HepG2 (cell line): ENCODE results near the gene AKAP7.

Experiments used
- ARID3A ChIP-seq: IDR thresholded peaks from 2 replicates; pipeline ENCODE4 v1.6.1; 2012; ENCODE audit warnings: low read depth, low read length, improper control_type of control experiment
- CHD2 ChIP-seq: IDR thresholded peaks from 2 replicates; pipeline ENCODE4 v1.6.1; 2011; ENCODE audit warnings: low read depth, low read length, improper control_type of control experiment
- CTCF ChIP-seq: sonication (generic); formaldehyde crosslinking; IDR thresholded peaks from 2 replicates; pipeline ENCODE4 v1.5.0; 2020; ENCODE audit warnings: mild to moderate bottlenecking, missing genetic modification reagents, moderate library complexity
- HCFC1 ChIP-seq: fragments of 150-350 bp; IDR thresholded peaks from 2 replicates; pipeline ENCODE4 v1.6.1; 2014; ENCODE audit warnings: low read depth, low read length
- HIVEP1 ChIP-seq: sonication (generic); formaldehyde crosslinking; IDR thresholded peaks from 2 replicates; pipeline ENCODE4 v1.4.0; 2020; ENCODE audit warnings: mild to moderate bottlenecking, missing genetic modification reagents
- HMGXB4 ChIP-seq, 2 experiments: sonication (generic) in 1 of 2; formaldehyde crosslinking in 1 of 2; IDR thresholded peaks; 2 replicates each; pipeline versions ENCODE4 v1.4.0 to v1.6.1; 2018 to 2020; ENCODE audit warnings: missing genetic modification reagents in 2 of 2, borderline replicate concordance in 1 of 2, low read depth in 1 of 2, mild to moderate bottlenecking in 1 of 2, missing biosample characterization in 1 of 2
- POLR2A ChIP-seq, 2 experiments: IDR thresholded peaks; 2 replicates each; pipeline ENCODE4 v1.6.1; 2011; ENCODE audit warnings: low read depth in 2 of 2, low read length in 2 of 2, mild to moderate bottlenecking in 1 of 2, moderate library complexity in 1 of 2; ENCODE audit not compliant: insufficient read depth in 1 of 2
- POLR2AphosphoS5 ChIP-seq: IDR thresholded peaks from 2 replicates; pipeline ENCODE4 v1.6.1; 2012; ENCODE audit warnings: low read depth, low read length
- RELA ChIP-seq: sonication (generic); formaldehyde crosslinking; IDR thresholded peaks from 2 replicates; pipeline ENCODE4 v1.4.0; 2020; ENCODE audit warnings: missing genetic modification reagents
- SIN3A ChIP-seq: IDR thresholded peaks from 2 replicates; pipeline ENCODE4 v1.6.1; 2011; ENCODE audit warnings: low read depth, mild to moderate bottlenecking, control low read depth, low read length, borderline replicate concordance
- TRIM22 ChIP-seq: fragments of 450-650 bp; IDR thresholded peaks from 2 replicates; pipeline ENCODE4 v1.6.1; 2017
- ZFP91 ChIP-seq: sonication (generic); formaldehyde crosslinking; IDR thresholded peaks from 2 replicates; pipeline ENCODE4 v1.9.0; 2022; ENCODE audit warnings: missing genetic modification reagents, mild to moderate bottlenecking, borderline replicate concordance
- ZHX1 ChIP-seq: sonication (generic); formaldehyde crosslinking; IDR thresholded peaks from 2 replicates; pipeline ENCODE4 v1.8.1; 2022; ENCODE audit warnings: low read depth, mild to moderate bottlenecking, missing genetic modification reagents
- ZSCAN30 ChIP-seq: sonication (generic); formaldehyde crosslinking; IDR thresholded peaks from 2 replicates; pipeline ENCODE4 v1.5.0; 2020; ENCODE audit warnings: mild to moderate bottlenecking, missing genetic modification reagents

GRCh38 chr6:131293472-131293911 lies 158.2 kb downstream of the AKAP7 start:
- TF ChIP-seq TRIM22: no peak
- TF ChIP-seq POLR2A (IDR thresholded peaks at IDR 0.05; ENCODE audit: insufficient read depth in 1 of 2, low read depth in 2 of 2, low read length in 2 of 2): no peak
- TF ChIP-seq HCFC1: no peak
- no peak for TF ChIP-seq ZHX1
- no peak for TF ChIP-seq ZSCAN30
- no peak for TF ChIP-seq CHD2
- no peak for TF ChIP-seq HIVEP1 (CRISPR knock-in tag)
- TF ChIP-seq POLR2AphosphoS5: no peak
- no peak for TF ChIP-seq RELA (CRISPR knock-in tag)
- TF ChIP-seq ARID3A: no peak
- no peak for TF ChIP-seq ZFP91 (CRISPR knock-in tag)
- no peak for TF ChIP-seq SIN3A
- TF ChIP-seq CTCF (CRISPR knock-in tag): no peak
- TF ChIP-seq HMGXB4 (CRISPR knock-in tag; IDR thresholded peaks at IDR 0.05; ENCODE audit: borderline replicate concordance in 1 of 2, low read depth in 1 of 2): no peak
